Measurements from ENCODE around the gene ZNF287. TPM values are rescaled to one million over a fixed set of nuclear protein-coding genes. Genes with fewer than 3 reads are reported as not detected.

The ZNF287 gene
- total and polyA plus RNA-seq, 2 donors (not counting 3 experiments of a cell fraction or from before 2014, with no cell fraction given), result 3.6 to 5.5 TPM

DNA sequence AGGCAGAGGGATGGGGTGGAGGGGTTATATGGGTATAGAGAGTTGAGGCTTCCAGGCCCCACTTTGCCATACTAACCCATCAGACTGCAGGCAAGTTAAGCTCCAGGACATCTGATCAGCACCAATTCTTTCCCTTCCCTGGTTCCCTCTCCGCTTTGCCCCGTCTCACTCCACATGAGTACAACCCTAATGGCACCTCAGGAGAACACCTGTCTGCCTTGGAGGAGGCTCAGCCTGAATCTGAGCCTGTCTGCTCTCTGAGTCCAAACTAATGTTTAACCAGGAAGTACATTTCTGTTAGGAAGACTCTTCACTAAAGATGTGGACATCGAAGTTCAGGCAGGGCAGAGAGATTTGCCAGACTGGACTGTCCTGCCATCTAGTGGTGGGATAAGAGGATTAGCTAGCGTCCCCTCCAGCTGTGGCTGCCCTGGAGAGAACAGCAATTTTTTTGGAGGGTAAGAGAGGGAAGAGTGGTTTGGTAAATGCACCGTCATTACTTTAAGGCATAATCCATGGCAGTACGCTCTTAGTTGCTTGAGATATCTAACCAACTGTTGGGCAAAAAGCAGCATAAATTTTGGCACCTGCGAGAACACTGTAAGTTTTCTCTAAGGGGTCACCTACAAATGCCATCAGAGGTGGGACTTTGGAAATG is 47.8 kb downstream of the ZNF287 start:
- TF ChIP-seq EZH2 (IDR thresholded peaks at IDR 0.05; ENCODE audit: borderline replicate concordance, low read depth, low read length, severe bottlenecking) (no peak), CTCF (IDR thresholded peaks at IDR 0.05; ENCODE audit: extremely low read depth in 1 of 2, insufficient read depth in 1 of 2, low read depth in 1 of 2, low read length in 2 of 2) (peak; percentile 80 to 85)
- H3K9me1 ChIP-seq (replicated peaks; ENCODE audit: control insufficient read depth, extremely low read depth, insufficient read depth, low read length), result no peaks in the 10 kb centered on the region
- DNase-seq (ENCODE audit: low read depth, low spot score), result peak; percentile 79
- ChIA-PET POLR2A (interaction anchor here (0.9 to 1.3 kb wide), 4 partner anchors 68 to 140 kb away, joined by 3 to 7 read pairs (median 4); partner anchors contain the start of gene UBB), CTCF (interaction anchor here (0.6 to 10.8 kb wide), 37 partner anchors 10 to 216 kb away, joined by 3 to 440 read pairs (median 10); partner anchors contain the start of genes CENPV and LRRC75A)
- H4K20me1 ChIP-seq (replicated peaks; ENCODE audit: control insufficient read depth, extremely low read depth, insufficient read depth, low read length), result no peaks in the 10 kb centered on the region
- H3K9me3 ChIP-seq (replicated peaks; ENCODE audit: control insufficient read depth, insufficient read depth, low read length), result no peaks in the 10 kb centered on the region
- no peak overlapping the region for H3K4me3 ChIP-seq (replicated peaks in 1 of 3; ENCODE audit: insufficient read depth in 1 of 3, low read depth in 1 of 3, low read length in 3 of 3)
- no peaks in the 10 kb centered on the region for H3K36me3 ChIP-seq (ENCODE audit: control insufficient read depth in 2 of 2, extremely low read depth in 1 of 2, insufficient read depth in 2 of 2, low read length in 2 of 2)
- H3K27ac ChIP-seq (ENCODE audit: insufficient read depth, low read depth, low read length), result peak overlapping the region; percentile 31
- peaks cover 13% of the 10 kb centered on the region for H3K4me1 ChIP-seq (ENCODE audit: control insufficient read depth, extremely low read depth, insufficient read depth, low read length)
- no TSS peak for BruUV-seq (replicated peaks)
- no peak overlapping the region for H3K9ac ChIP-seq (replicated peaks; ENCODE audit: extremely low read depth, insufficient read depth, low read length)
- H3K79me2 ChIP-seq (ENCODE audit: control insufficient read depth, insufficient read depth, low read length), result no peaks in the 10 kb centered on the region
- no peak overlapping the region for H3K4me2 ChIP-seq (ENCODE audit: insufficient read depth, low read length)
- peaks cover 0 to 2% of the 10 kb centered on the region in 2 experiments for H3K27me3 ChIP-seq (ENCODE audit: control insufficient read depth in 2 of 2, insufficient read depth in 2 of 2, low read length in 2 of 2)
- dilution Hi-C loops (cut with MboI; ENCODE audit: extremely low pct_ligation_motif_present, low sequenced_read_pairs), result no loop called here
- FAIRE-seq, result peak; percentile 96
- intact Hi-C loops (cut with micrococcal nuclease), result loop anchor here (1.0 kb wide), 5 partner anchors 58 to 158 kb away; no protein-coding TSS in a partner anchor
- H2AFZ ChIP-seq (ENCODE audit: low read depth, low read length), result peak overlapping the region; percentile 100

DNA sequence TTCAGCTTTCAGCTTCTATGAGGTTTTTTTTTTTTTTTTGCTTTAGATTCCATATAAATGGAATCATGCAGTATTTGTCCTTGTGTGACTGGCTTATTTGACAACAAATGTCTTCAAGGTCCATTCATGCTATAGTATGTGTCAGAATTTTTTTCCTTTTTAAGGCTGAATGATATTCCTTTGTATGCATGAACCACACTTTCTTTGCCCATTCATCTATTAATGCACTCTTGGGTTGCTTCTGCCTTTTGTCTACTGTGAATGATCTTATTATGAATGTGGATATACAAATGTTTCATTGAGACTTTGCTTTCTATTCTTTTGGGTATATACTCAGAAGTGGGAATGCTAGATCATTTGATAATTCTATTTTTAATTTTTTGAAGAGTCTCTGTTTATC is 50.0 kb downstream of the ZNF287 start:
- CTCF ChIA-PET, result interaction anchor here (0.6 to 10.8 kb wide), 4 partner anchors 23 to 156 kb away, joined by 3 to 440 read pairs (median 4); no protein-coding TSS in a partner anchor

More for the DNA sequence above, 50.0 kb downstream of the ZNF287 start:
- Histone ChIP-seq H3K4me3 (replicated peaks in 1 of 3; ENCODE audit: insufficient read depth in 1 of 3, low read depth in 1 of 3, low read length in 3 of 3) (no peak overlapping the region), H3K9me1 (replicated peaks; ENCODE audit: control insufficient read depth, extremely low read depth, insufficient read depth, low read length) (no peaks in the 10 kb centered on the region), H4K20me1 (replicated peaks; ENCODE audit: control insufficient read depth, extremely low read depth, insufficient read depth, low read length) (no peaks in the 10 kb centered on the region), H3K79me2 (ENCODE audit: control insufficient read depth, insufficient read depth, low read length) (no peaks in the 10 kb centered on the region), H3K27me3 (ENCODE audit: control insufficient read depth in 2 of 2, insufficient read depth in 2 of 2, low read length in 2 of 2) (peaks cover 0 to 4% of the 10 kb centered on the region in 2 experiments), H3K4me1 (ENCODE audit: control insufficient read depth, extremely low read depth, insufficient read depth, low read length) (peaks cover 15% of the 10 kb centered on the region), H3K4me2 (ENCODE audit: insufficient read depth, low read length) (no peak overlapping the region), H3K9me3 (replicated peaks; ENCODE audit: control insufficient read depth, insufficient read depth, low read length) (no peaks in the 10 kb centered on the region), H3K9ac (replicated peaks; ENCODE audit: extremely low read depth, insufficient read depth, low read length) (no peak overlapping the region), H3K27ac (ENCODE audit: insufficient read depth, low read depth, low read length) (no peak overlapping the region), H3K36me3 (ENCODE audit: control insufficient read depth in 2 of 2, extremely low read depth in 1 of 2, insufficient read depth in 2 of 2, low read length in 2 of 2) (no peaks in the 10 kb centered on the region), H2AFZ (ENCODE audit: low read depth, low read length) (no peak overlapping the region)
- BruUV-seq (replicated peaks), result no TSS peak
- no peak for FAIRE-seq
- intact Hi-C loops (cut with micrococcal nuclease) (no loop called here), dilution Hi-C loops (cut with MboI; ENCODE audit: extremely low pct_ligation_motif_present, low sequenced_read_pairs) (no loop called here)
- TF ChIP-seq EZH2 (IDR thresholded peaks at IDR 0.05; ENCODE audit: borderline replicate concordance, low read depth, low read length, severe bottlenecking), result no peak
- TF ChIP-seq MYC (IDR thresholded peaks at IDR 0.05; ENCODE audit: low read depth, low read length), result no peak
- TF ChIP-seq, protein P1, sequence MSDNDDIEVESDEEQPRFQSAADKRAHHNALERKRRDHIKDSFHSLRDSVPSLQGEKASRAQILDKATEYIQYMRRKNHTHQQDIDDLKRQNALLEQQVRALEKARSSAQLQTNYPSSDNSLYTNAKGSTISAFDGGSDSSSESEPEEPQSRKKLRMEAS (IDR thresholded peaks at IDR 0.05; ENCODE audit: insufficient read depth, insufficient read length), result no peak
- no peak for TF ChIP-seq POLR2AphosphoS5 (IDR thresholded peaks at IDR 0.05; ENCODE audit: insufficient read depth, low read depth, low read length)
- DNase-seq (ENCODE audit: low read depth, low spot score), result no peak
- POLR2A ChIA-PET, result no interaction called here

Measured in endothelial cell of umbilical vein (primary cell).